CD14-positive monocyte (primary cell): ENCODE measurements around the gene PPP3CA. TPM values are rescaled to one million over a fixed set of nuclear protein-coding genes. Genes with fewer than 3 reads are reported as not detected.

Experiments used
- DNase-seq, 3 donors: peaks; one replicate each; pipeline ENCODE4 v3.0.0-alpha.2; 2011 to 2022
- H2AFZ ChIP-seq: 2 replicates; pipeline ENCODE4 v1.6.0; 2012; ENCODE audit warnings: mild to moderate bottlenecking, low read depth, low read length, inconsistent platforms; ENCODE audit not compliant: insufficient read depth, poor library complexity, severe bottlenecking
- H3K27ac ChIP-seq, 2 donors: 1 replicate in 1 of 2; 2 replicates in 1 of 2; pipeline ENCODE4 v1.5.1; 2012 to 2013; ENCODE audit warnings: low read length in 2 of 2, control low read depth in 1 of 2, inconsistent platforms in 1 of 2, low read depth in 1 of 2, mild to moderate bottlenecking in 1 of 2
- H3K27me3 ChIP-seq, 2 donors: one replicate each; pipeline versions ENCODE4 v1.6.0 to v1.6.1; 2011 to 2013; ENCODE audit warnings: low read length in 2 of 2; ENCODE audit not compliant: control insufficient read depth in 2 of 2, insufficient read depth in 2 of 2
- H3K36me3 ChIP-seq, 2 donors: replicated peaks in 1 of 2; 1 replicate in 1 of 2; 2 replicates in 1 of 2; pipeline versions ENCODE4 v1.5.1 to v1.6.1; 2012 to 2013; ENCODE audit warnings: low read length in 2 of 2, control low read depth in 1 of 2, inconsistent platforms in 1 of 2, mild to moderate bottlenecking in 1 of 2; ENCODE audit not compliant: insufficient read depth in 2 of 2, control insufficient read depth in 1 of 2
- H3K4me1 ChIP-seq, 2 donors: 1 replicate in 1 of 2; 2 replicates in 1 of 2; pipeline versions ENCODE4 v1.5.1 to v1.6.1; 2012 to 2013; ENCODE audit warnings: low read length in 2 of 2, control low read depth in 1 of 2, inconsistent platforms in 1 of 2, mild to moderate bottlenecking in 1 of 2, moderate library complexity in 1 of 2; ENCODE audit not compliant: insufficient read depth in 2 of 2, control insufficient read depth in 1 of 2
- H3K4me2 ChIP-seq: replicated peaks from 2 replicates; pipeline ENCODE3; 2012; ENCODE audit warnings: low read length, moderate library complexity, mild to moderate bottlenecking; ENCODE audit not compliant: poor library complexity, severe bottlenecking; ENCODE audit errors: extremely low read depth
- H3K4me3 ChIP-seq, 3 experiments: fragments of 200-600 bp in 1 of 3; sonication (generic) in 1 of 3; replicated peaks in 1 of 3; 1 replicate in 2 of 3; 2 replicates in 1 of 3; pipeline ENCODE4 v1.5.1; 2011 to 2013; ENCODE audit warnings: low read length in 3 of 3, mild to moderate bottlenecking in 3 of 3, control low read depth in 2 of 3, low read depth in 2 of 3, inconsistent platforms in 1 of 3, moderate library complexity in 1 of 3
- H3K79me2 ChIP-seq: 2 replicates; pipeline ENCODE4 v1.6.0; 2012; ENCODE audit warnings: mild to moderate bottlenecking, control low read depth, inconsistent platforms, low read length, moderate library complexity; ENCODE audit not compliant: insufficient read depth
- H3K9ac ChIP-seq: 2 replicates; pipeline ENCODE4 v1.6.0; 2017; ENCODE audit warnings: low read length, mild to moderate bottlenecking; ENCODE audit not compliant: insufficient read depth, poor library complexity, severe bottlenecking
- H3K9me3 ChIP-seq, 2 donors: replicated peaks in 1 of 2; 1 replicate in 1 of 2; 2 replicates in 1 of 2; pipeline versions ENCODE4 v1.5.1 to v1.6.1; 2012 to 2013; ENCODE audit warnings: low read length in 2 of 2, control low read depth in 1 of 2; ENCODE audit not compliant: control insufficient read depth in 1 of 2, insufficient read depth in 1 of 2
- H4K20me1 ChIP-seq: 2 replicates; pipeline ENCODE4 v1.6.0; 2012; ENCODE audit warnings: mild to moderate bottlenecking, low read length, control low read depth, moderate library complexity; ENCODE audit not compliant: insufficient read depth
- H3K27ac Mint-ChIP-seq, 7 donors: one replicate each; pipeline ENCODE4 v1.8.0; 2020; ENCODE audit warnings: mild to moderate bottlenecking in 7 of 7, mixed read lengths in 7 of 7, moderate library complexity in 6 of 7, inconsistent platforms in 2 of 7
- H3K27me3 Mint-ChIP-seq, 3 donors: one replicate each; pipeline ENCODE4 v1.8.0; 2021 to 2022; ENCODE audit warnings: low read depth in 3 of 3, mild to moderate bottlenecking in 3 of 3, mixed read lengths in 3 of 3, moderate library complexity in 3 of 3, inconsistent platforms in 1 of 3
- H3K36me3 Mint-ChIP-seq, 2 donors: one replicate each; pipeline ENCODE4 v1.8.0; 2020; ENCODE audit warnings: mixed read lengths in 2 of 2, inconsistent platforms in 1 of 2, mild to moderate bottlenecking in 1 of 2
- H3K4me1 Mint-ChIP-seq: one replicate; pipeline ENCODE4 v1.8.0; 2020; ENCODE audit warnings: mild to moderate bottlenecking, mixed read lengths
- H3K4me3 Mint-ChIP-seq, 2 donors: one replicate each; pipeline ENCODE4 v1.8.0; 2020; ENCODE audit warnings: mild to moderate bottlenecking in 2 of 2, mixed read lengths in 2 of 2, moderate library complexity in 1 of 2
- H3K9me3 Mint-ChIP-seq, 7 donors: one replicate each; pipeline ENCODE4 v1.8.0; 2020 to 2022; ENCODE audit warnings: mixed read lengths in 7 of 7, mild to moderate bottlenecking in 6 of 7, moderate library complexity in 6 of 7, inconsistent platforms in 2 of 7
- WGBS: methylation state at CpG from one replicate; pipeline ENCODE4 v1.1.5; 2013; ENCODE audit warnings: missing lambda C conversion rate; ENCODE audit not compliant: insufficient coverage; 5-methylcytosine and 5-hydroxymethylcytosine counted together
- intact Hi-C, 2 donors: fragments of 100-400 bp; cut with micrococcal nuclease; formaldehyde crosslinking; loops; one replicate each; pipeline versions ENCODE4 v1.15.0 to v1.15.1; 2023
- polyA plus RNA-seq, 3 donors: library from polyadenylated mRNA; depleted of rRNA in 1 of 3; unstranded in 2 of 3; stranded (reverse) in 1 of 3; fragments of 300-500 nt in 2 of 3; fragments of >200 nt in 1 of 3; fragmentation: Illumina TruSeq in 2 of 3; gene quantifications; 1 replicate in 2 of 3; 2 replicates in 1 of 3; pipeline ENCODE4 v1.2.3, GENCODE V29; 2012 to 2021
- TF ChIP-seq, protein P1 (sequence below): fragments of 200-600 bp; IDR thresholded peaks from one replicate; pipeline ENCODE4 v1.8.0; 2022; ENCODE audit warnings: antibody characterized with exemption, mild to moderate bottlenecking

PPP3CA gene
- polyA plus RNA-seq, 3 donors: 5.1 to 9.7 (median 8.9) TPM

- Histone ChIP-seq H3K27ac (no peak overlapping the region), H3K4me1 (peaks cover 9 to 10% of the 10 kb centered on the region in 2 donors), H3K27me3 (no peaks in the 10 kb centered on the region), H4K20me1 (no peaks in the 10 kb centered on the region), H3K79me2 (no peaks in the 10 kb centered on the region), H3K4me3 (no peak overlapping the region), H2AFZ (no peak overlapping the region), H3K9me3 (no peaks in the 10 kb centered on the region), H3K4me2 (no peak overlapping the region), H3K9ac (no peak overlapping the region), H3K36me3 (peaks cover 14 to 21% of the 10 kb centered on the region in 2 donors)
- no peak overlapping the region for H3K4me3 Mint-ChIP-seq
- H3K9me3 Mint-ChIP-seq: peaks cover 0 to 6% (median 3%) of the 10 kb centered on the region in 7 donors
- intact Hi-C loops: no loop called here
- TF ChIP-seq, protein P1, sequence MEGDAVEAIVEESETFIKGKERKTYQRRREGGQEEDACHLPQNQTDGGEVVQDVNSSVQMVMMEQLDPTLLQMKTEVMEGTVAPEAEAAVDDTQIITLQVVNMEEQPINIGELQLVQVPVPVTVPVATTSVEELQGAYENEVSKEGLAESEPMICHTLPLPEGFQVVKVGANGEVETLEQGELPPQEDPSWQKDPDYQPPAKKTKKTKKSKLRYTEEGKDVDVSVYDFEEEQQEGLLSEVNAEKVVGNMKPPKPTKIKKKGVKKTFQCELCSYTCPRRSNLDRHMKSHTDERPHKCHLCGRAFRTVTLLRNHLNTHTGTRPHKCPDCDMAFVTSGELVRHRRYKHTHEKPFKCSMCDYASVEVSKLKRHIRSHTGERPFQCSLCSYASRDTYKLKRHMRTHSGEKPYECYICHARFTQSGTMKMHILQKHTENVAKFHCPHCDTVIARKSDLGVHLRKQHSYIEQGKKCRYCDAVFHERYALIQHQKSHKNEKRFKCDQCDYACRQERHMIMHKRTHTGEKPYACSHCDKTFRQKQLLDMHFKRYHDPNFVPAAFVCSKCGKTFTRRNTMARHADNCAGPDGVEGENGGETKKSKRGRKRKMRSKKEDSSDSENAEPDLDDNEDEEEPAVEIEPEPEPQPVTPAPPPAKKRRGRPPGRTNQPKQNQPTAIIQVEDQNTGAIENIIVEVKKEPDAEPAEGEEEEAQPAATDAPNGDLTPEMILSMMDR: no peak
- 64% methylated on average over 1 of the region's 2 CpGs for WGBS
- peaks cover 28 to 35% of the 10 kb centered on the region in 2 donors for H3K36me3 Mint-ChIP-seq
- no peaks in the 10 kb centered on the region for H3K27me3 Mint-ChIP-seq
- no peak for DNase-seq
- H3K27ac Mint-ChIP-seq: peak overlapping the region in 1 of 7 donors; percentile 37
- peaks cover 16% of the 10 kb centered on the region for H3K4me1 Mint-ChIP-seq
Observed at GRCh38 chr4:101089168-101089567, 258.2 kb downstream of the PPP3CA start.

GRCh38 chr4:101086801-101087586 is 260.3 kb downstream of the PPP3CA start:
- WGBS: no CpG with 5 or more reads among the region's 1 CpG
- DNase-seq: no peak
- Histone ChIP-seq H3K27ac (no peak overlapping the region), H2AFZ (no peak overlapping the region), H3K9ac (no peak overlapping the region), H3K79me2 (no peaks in the 10 kb centered on the region), H4K20me1 (no peaks in the 10 kb centered on the region), H3K4me3 (no peak overlapping the region), H3K27me3 (no peaks in the 10 kb centered on the region), H3K4me1 (peaks cover 17 to 23% of the 10 kb centered on the region in 2 donors), H3K9me3 (no peaks in the 10 kb centered on the region), H3K36me3 (peaks cover 3 to 8% of the 10 kb centered on the region in 2 donors), H3K4me2 (no peak overlapping the region)
- TF ChIP-seq, protein P1: no peak
- Mint-ChIP-seq H3K36me3 (peaks cover 16 to 18% of the 10 kb centered on the region in 2 donors), H3K4me1 (peaks cover 27% of the 10 kb centered on the region), H3K27ac (peak overlapping the region in 3 of 7 donors; percentile 42 to 81 (median 73)), H3K27me3 (no peaks in the 10 kb centered on the region), H3K4me3 (no peak overlapping the region), H3K9me3 (no peaks in the 10 kb centered on the region)
- intact Hi-C loops: no loop called here
